Measurements from ENCODE around the gene LRPAP1.

LRPAP1 gene

DNA sequence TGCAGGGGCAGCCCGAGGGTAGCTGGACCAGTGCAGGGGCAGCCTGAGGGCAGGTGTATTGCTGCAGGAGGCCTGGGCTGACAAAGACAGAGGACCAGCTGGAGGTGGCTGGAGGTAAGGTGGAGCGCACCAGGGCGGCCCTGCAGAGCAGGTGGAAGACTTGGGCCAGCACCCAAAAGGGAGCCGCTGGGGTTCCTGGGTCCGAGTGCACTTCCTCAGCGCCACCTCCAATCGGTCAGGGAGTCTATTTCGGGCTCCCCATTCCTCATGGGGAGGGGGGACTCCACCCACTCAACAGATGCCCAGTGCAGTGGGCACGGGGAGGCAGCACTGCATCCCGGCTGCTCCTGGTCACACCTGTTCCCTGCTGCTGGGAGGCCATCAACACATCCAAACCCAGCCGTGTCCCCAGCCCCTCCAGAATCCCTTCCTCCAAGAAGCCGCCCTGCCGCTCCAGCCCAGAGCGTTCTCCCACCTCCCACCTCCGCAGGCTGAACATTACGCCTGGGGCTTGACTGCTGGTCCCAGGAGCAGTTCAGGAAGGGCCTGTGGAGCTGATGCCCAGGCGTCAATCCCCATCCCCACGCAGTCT lies 1.5 kb downstream of the LRPAP1 start:
- Histone ChIP-seq H3F3A (ENCODE audit: insufficient read depth, low read length) (no peaks in the 10 kb centered on the region), H3K9me2 (ENCODE audit: low read depth, low read length) (no peaks in the 10 kb centered on the region)

DNA sequence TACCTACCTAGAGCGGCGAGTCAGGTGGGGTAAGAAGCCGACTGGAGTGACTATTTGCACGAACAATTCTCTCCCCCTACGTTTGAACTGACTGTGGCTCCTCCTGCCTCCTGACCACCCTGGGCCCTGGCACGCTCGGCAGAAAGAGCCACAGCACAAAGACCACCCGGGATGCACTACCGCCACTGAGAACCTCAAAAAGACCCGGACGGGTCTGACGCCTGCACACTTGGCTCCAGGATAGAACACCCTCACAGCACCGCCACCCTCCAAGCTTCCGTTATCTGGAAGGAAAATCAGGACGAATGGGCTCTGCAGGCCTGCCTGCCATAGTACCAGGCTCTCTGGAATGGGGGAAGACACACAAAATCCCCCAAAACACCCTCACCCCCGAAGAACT lies 2.2 kb downstream of the LRPAP1 start:
- Histone ChIP-seq H3K4me2 (ENCODE audit: low read length) (no peak overlapping the region), H3K4me1 (ENCODE audit: insufficient read depth, low read length, severe bottlenecking) (peaks cover 12% of the 10 kb centered on the region), H3K36me3 (ENCODE audit: insufficient read depth, low read length) (no peaks in the 10 kb centered on the region), H3K4me3 (ENCODE audit: low read depth, low read length, poor library complexity, severe bottlenecking) (no peak overlapping the region), H2AFZ (ENCODE audit: low read length) (no peak overlapping the region), H3K9me3 (ENCODE audit: low read length) (no peaks in the 10 kb centered on the region), H3K9me2 (ENCODE audit: low read depth, low read length) (no peaks in the 10 kb centered on the region), H3K79me2 (ENCODE audit: insufficient read depth, low read length) (no peaks in the 10 kb centered on the region), H3K27ac (ENCODE audit: low read depth, low read length, poor library complexity, severe bottlenecking) (no peak overlapping the region), H3K27me3 (ENCODE audit: insufficient read depth, low read length) (no peaks in the 10 kb centered on the region), H3K9ac (ENCODE audit: low read length) (no peak overlapping the region), H4K20me1 (ENCODE audit: insufficient read depth, low read length) (no peaks in the 10 kb centered on the region), H3F3A (ENCODE audit: insufficient read depth, low read length) (no peaks in the 10 kb centered on the region)
- TF ChIP-seq CTCF (IDR thresholded peaks at IDR 0.05; ENCODE audit: low read length): no peak
- TF ChIP-seq EZH2 (IDR thresholded peaks at IDR 0.05; ENCODE audit: borderline replicate concordance, low read length): no peak

More for the DNA sequence above, 1.5 kb downstream of the LRPAP1 start:
- no peaks in the 10 kb centered on the region for H3K9me3 ChIP-seq (ENCODE audit: low read length)
- H3K27me3 ChIP-seq (ENCODE audit: insufficient read depth, low read length): no peaks in the 10 kb centered on the region
- H3K9ac ChIP-seq (ENCODE audit: low read length): no peak overlapping the region; the same call in 1 of the 2 replicates
- no peak overlapping the region for H3K27ac ChIP-seq (ENCODE audit: low read depth, low read length, poor library complexity, severe bottlenecking)
- no peak for TF ChIP-seq CTCF (IDR thresholded peaks at IDR 0.05; ENCODE audit: low read length)
- no peak for TF ChIP-seq EZH2 (IDR thresholded peaks at IDR 0.05; ENCODE audit: borderline replicate concordance, low read length)
- no peaks in the 10 kb centered on the region for H3K79me2 ChIP-seq (ENCODE audit: insufficient read depth, low read length)
- peak overlapping the region; percentile 90 for H3K4me3 ChIP-seq (ENCODE audit: low read depth, low read length, poor library complexity, severe bottlenecking)
- H3K4me2 ChIP-seq (ENCODE audit: low read length): peak overlapping the region; percentile 93
- H3K4me1 ChIP-seq (ENCODE audit: insufficient read depth, low read length, severe bottlenecking): peaks cover 12% of the 10 kb centered on the region
- H4K20me1 ChIP-seq (ENCODE audit: insufficient read depth, low read length): no peaks in the 10 kb centered on the region
- H3K36me3 ChIP-seq (ENCODE audit: insufficient read depth, low read length): no peaks in the 10 kb centered on the region
- H2AFZ ChIP-seq (ENCODE audit: low read length): no peak overlapping the region

DNA sequence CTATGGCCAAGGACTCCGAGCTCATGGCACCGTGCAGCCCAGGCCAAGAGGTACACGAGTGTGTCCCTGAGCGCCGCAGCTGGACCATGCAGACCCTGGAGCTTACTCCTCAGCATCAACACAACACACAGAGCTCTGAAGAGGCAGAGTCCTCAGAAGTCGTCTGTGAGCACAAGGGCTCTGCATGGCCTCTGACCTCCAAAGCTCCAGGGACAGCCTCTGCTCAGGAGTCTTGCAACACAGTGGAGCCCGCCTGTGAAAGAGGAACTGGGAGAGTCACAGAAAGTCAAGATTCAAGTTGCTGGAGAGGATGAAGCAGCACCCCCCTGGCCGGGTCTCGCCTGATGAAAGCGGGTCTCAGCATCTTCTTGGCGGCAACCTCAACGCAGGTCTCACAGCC lies 2.9 kb downstream of the LRPAP1 start:
- Histone ChIP-seq H3K36me3 (ENCODE audit: insufficient read depth, low read length) (no peaks in the 10 kb centered on the region), H3K4me2 (ENCODE audit: low read length) (no peak overlapping the region), H3F3A (ENCODE audit: insufficient read depth, low read length) (no peaks in the 10 kb centered on the region), H3K79me2 (ENCODE audit: insufficient read depth, low read length) (no peaks in the 10 kb centered on the region), H3K9me2 (ENCODE audit: low read depth, low read length) (no peaks in the 10 kb centered on the region), H2AFZ (ENCODE audit: low read length) (no peak overlapping the region), H3K4me3 (ENCODE audit: low read depth, low read length, poor library complexity, severe bottlenecking) (no peak overlapping the region), H3K27ac (ENCODE audit: low read depth, low read length, poor library complexity, severe bottlenecking) (no peak overlapping the region), H3K9ac (ENCODE audit: low read length) (no peak overlapping the region), H3K27me3 (ENCODE audit: insufficient read depth, low read length) (no peaks in the 10 kb centered on the region), H3K9me3 (ENCODE audit: low read length) (no peaks in the 10 kb centered on the region), H3K4me1 (ENCODE audit: insufficient read depth, low read length, severe bottlenecking) (peaks cover 12% of the 10 kb centered on the region), H4K20me1 (ENCODE audit: insufficient read depth, low read length) (no peaks in the 10 kb centered on the region)
- TF ChIP-seq CTCF (IDR thresholded peaks at IDR 0.05; ENCODE audit: low read length) (no peak), EZH2 (IDR thresholded peaks at IDR 0.05; ENCODE audit: borderline replicate concordance, low read length) (no peak)

Data from OCI-LY1 (cell line).